Measurements from ENCODE around the gene GMDS.

GMDS gene

GRCh38 chr6:2102966-2103365 is 142.4 kb downstream of the GMDS start:
- H2AFZ ChIP-seq (ENCODE audit: low read length) = no peak overlapping the region
- H4K20me1 ChIP-seq (ENCODE audit: insufficient read depth, low read length) = no peaks in the 10 kb centered on the region

GRCh38 chr6:2102316-2102883 is 143.0 kb downstream of the GMDS start:
- Histone ChIP-seq H2AFZ (ENCODE audit: low read length) (no peak overlapping the region), H3K4me2 (ENCODE audit: low read depth, low read length) (no peak overlapping the region), H3F3A (ENCODE audit: insufficient read depth, low read length) (no peaks in the 10 kb centered on the region), H3K4me3 (ENCODE audit: low read length) (no peak overlapping the region), H3K9me2 (replicated peaks; ENCODE audit: insufficient read depth, low read length) (no peaks in the 10 kb centered on the region), H3K36me3 (replicated peaks; ENCODE audit: insufficient read depth, low read length) (no peaks in the 10 kb centered on the region), H3K9me3 (replicated peaks; ENCODE audit: insufficient read depth, low read length) (no peaks in the 10 kb centered on the region), H3K9ac (ENCODE audit: low read length) (no peak overlapping the region), H3K27ac (ENCODE audit: low read length) (no peak overlapping the region), H3K4me1 (ENCODE audit: low read length) (no peaks in the 10 kb centered on the region), H4K20me1 (ENCODE audit: insufficient read depth, low read length) (no peaks in the 10 kb centered on the region), H3K79me2 (ENCODE audit: low read length) (no peaks in the 10 kb centered on the region), H3K27me3 (replicated peaks; ENCODE audit: insufficient read depth, low read length) (no peaks in the 10 kb centered on the region)
- no peak for DNase-seq
- TF ChIP-seq CTCF (IDR thresholded peaks at IDR 0.05; ENCODE audit: low read length) (no peak), EZH2 (optimal IDR thresholded peaks at IDR 0.05; ENCODE audit: low read depth, low read length) (no peak), EZH2phosphoT487 (IDR thresholded peaks at IDR 0.05; ENCODE audit: low read length) (no peak)

More at GRCh38 chr6:2102966-2103365, 142.4 kb downstream of the GMDS start:
- no peaks in the 10 kb centered on the region for H3F3A ChIP-seq (ENCODE audit: insufficient read depth, low read length)
- no peak overlapping the region for H3K27ac ChIP-seq (ENCODE audit: low read length)
- H3K4me1 ChIP-seq (ENCODE audit: low read length) = no peaks in the 10 kb centered on the region
- H3K4me3 ChIP-seq (ENCODE audit: low read length) = no peak overlapping the region
- H3K27me3 ChIP-seq (replicated peaks; ENCODE audit: insufficient read depth, low read length) = no peaks in the 10 kb centered on the region
- H3K9ac ChIP-seq (ENCODE audit: low read length) = no peak overlapping the region
- no peak for DNase-seq
- H3K9me3 ChIP-seq (replicated peaks; ENCODE audit: insufficient read depth, low read length) = no peaks in the 10 kb centered on the region
- no peaks in the 10 kb centered on the region for H3K9me2 ChIP-seq (replicated peaks; ENCODE audit: insufficient read depth, low read length)
- H3K36me3 ChIP-seq (replicated peaks; ENCODE audit: insufficient read depth, low read length) = no peaks in the 10 kb centered on the region
- TF ChIP-seq EZH2 (optimal IDR thresholded peaks at IDR 0.05; ENCODE audit: low read depth, low read length) (no peak), CTCF (IDR thresholded peaks at IDR 0.05; ENCODE audit: low read length) (no peak), EZH2phosphoT487 (IDR thresholded peaks at IDR 0.05; ENCODE audit: low read length) (no peak)
- no peaks in the 10 kb centered on the region for H3K79me2 ChIP-seq (ENCODE audit: low read length)
- H3K4me2 ChIP-seq (ENCODE audit: low read depth, low read length) = no peak overlapping the region

- H2AFZ ChIP-seq (ENCODE audit: low read length) = no peak overlapping the region
- no peak overlapping the region for H3K27ac ChIP-seq (ENCODE audit: low read length)
- no peak overlapping the region for H3K9ac ChIP-seq (ENCODE audit: low read length)
- no peaks in the 10 kb centered on the region for H3K4me1 ChIP-seq (ENCODE audit: low read length)
- no peaks in the 10 kb centered on the region for H3K9me3 ChIP-seq (replicated peaks; ENCODE audit: insufficient read depth, low read length)
- no peaks in the 10 kb centered on the region for H3K79me2 ChIP-seq (ENCODE audit: low read length)
- no peaks in the 10 kb centered on the region for H4K20me1 ChIP-seq (ENCODE audit: insufficient read depth, low read length)
- H3K9me2 ChIP-seq (replicated peaks; ENCODE audit: insufficient read depth, low read length) = no peaks in the 10 kb centered on the region
- no peaks in the 10 kb centered on the region for H3F3A ChIP-seq (ENCODE audit: insufficient read depth, low read length)
- H3K4me2 ChIP-seq (ENCODE audit: low read depth, low read length) = no peak overlapping the region
- DNase-seq = no peak
- no peak overlapping the region for H3K4me3 ChIP-seq (ENCODE audit: low read length)
- H3K36me3 ChIP-seq (replicated peaks; ENCODE audit: insufficient read depth, low read length) = no peaks in the 10 kb centered on the region
- no peaks in the 10 kb centered on the region for H3K27me3 ChIP-seq (replicated peaks; ENCODE audit: insufficient read depth, low read length)
- no peak for TF ChIP-seq CTCF (IDR thresholded peaks at IDR 0.05; ENCODE audit: low read length)
- no peak for TF ChIP-seq EZH2 (optimal IDR thresholded peaks at IDR 0.05; ENCODE audit: low read depth, low read length)
- TF ChIP-seq EZH2phosphoT487 (IDR thresholded peaks at IDR 0.05; ENCODE audit: low read length) = no peak
Measured at GRCh38 chr6:2101213-2101612, 144.2 kb downstream of the GMDS start.
